Endothelial cell of umbilical vein (primary cell): ENCODE measurements around the gene PRKACB. TPM values are rescaled to one million over a fixed set of nuclear protein-coding genes. Genes with fewer than 3 reads are reported as not detected.

Source experiments
- BruUV-seq: library from RNA; stranded (reverse); fragments of 400-500 nt; replicated peaks from 2 replicates; lab custom pipeline; 2021; lab: Mats Ljungman, UMichigan
- CTCF ChIA-PET: fragments of 300-600, 350-600 bp; sonication (Branson Sonifier 250); formaldehyde crosslinking; loops from one replicate; lab custom pipeline; 2021; ENCODE audit warnings: antibody characterized with exemption, inconsistent platforms; lab: Charles Lee
- POLR2A ChIA-PET: fragments of 300-600, 350-600 bp; sonication (Branson Sonifier 250); formaldehyde crosslinking; loops from one replicate; lab custom pipeline; 2021; ENCODE audit warnings: antibody characterized with exemption, inconsistent platforms; lab: Charles Lee
- DNase-seq: peaks from one replicate; pipeline ENCODE4 v3.0.0-alpha.2; 2011; ENCODE audit warnings: low read depth, low spot score
- FAIRE-seq: peaks from 2 replicates; lab custom pipeline; 2011; peaks lifted over from hg19 to GRCh38; lab: Jason Lieb, UNC
- H2AFZ ChIP-seq: 2 replicates; pipeline ENCODE4 v1.6.0; 2012; ENCODE audit warnings: low read depth, low read length, control low read depth, inconsistent platforms
- H3K27ac ChIP-seq: 2 replicates; pipeline ENCODE4 v1.5.1; 2011; ENCODE audit warnings: low read depth, mild to moderate bottlenecking, control low read depth, low read length, moderate library complexity; ENCODE audit not compliant: insufficient read depth
- H3K27me3 ChIP-seq, 2 experiments: 2 replicates each; pipeline versions ENCODE4 v1.6.0 to v1.6.1; 2011; ENCODE audit warnings: low read length in 2 of 2, mixed read lengths in 1 of 2; ENCODE audit not compliant: control insufficient read depth in 2 of 2, insufficient read depth in 2 of 2
- H3K36me3 ChIP-seq, 2 experiments: 2 replicates in 1 of 2; 3 replicates in 1 of 2; pipeline ENCODE4 v1.5.1; 2011; ENCODE audit warnings: low read length in 2 of 2, mild to moderate bottlenecking in 1 of 2, moderate library complexity in 1 of 2; ENCODE audit not compliant: control insufficient read depth in 2 of 2, insufficient read depth in 2 of 2; ENCODE audit errors: extremely low read depth in 1 of 2
- H3K4me1 ChIP-seq: 3 replicates; pipeline ENCODE4 v1.5.1; 2011; ENCODE audit warnings: mild to moderate bottlenecking, low read length; ENCODE audit not compliant: control insufficient read depth, insufficient read depth; ENCODE audit errors: extremely low read depth
- H3K4me2 ChIP-seq: 2 replicates; pipeline ENCODE4 v1.6.1; 2011; ENCODE audit warnings: low read length, control low read depth, mixed read lengths; ENCODE audit not compliant: insufficient read depth
- H3K4me3 ChIP-seq, 3 experiments: fragments of 200-600 bp in 1 of 3; sonication (generic), shearing (Covaris generic) in 1 of 3; replicated peaks in 1 of 3; 2 replicates each; pipeline ENCODE4 v1.5.1; 2011 to 2016; ENCODE audit warnings: control low read depth in 3 of 3, low read length in 3 of 3, mild to moderate bottlenecking in 2 of 3, inconsistent platforms in 1 of 3, low read depth in 1 of 3, moderate library complexity in 1 of 3; ENCODE audit not compliant: insufficient read depth in 1 of 3
- H3K79me2 ChIP-seq: 2 replicates; pipeline ENCODE4 v1.6.0; 2012; ENCODE audit warnings: low read length, inconsistent platforms; ENCODE audit not compliant: control insufficient read depth, insufficient read depth
- H3K9ac ChIP-seq: replicated peaks from 2 replicates; pipeline ENCODE3; 2011; ENCODE audit warnings: low read length, control low read depth; ENCODE audit not compliant: insufficient read depth; ENCODE audit errors: extremely low read depth
- H3K9me1 ChIP-seq: replicated peaks from 3 replicates; pipeline ENCODE4 v1.6.0; 2011; ENCODE audit warnings: mild to moderate bottlenecking, low read length; ENCODE audit not compliant: control insufficient read depth, insufficient read depth; ENCODE audit errors: extremely low read depth
- H3K9me3 ChIP-seq: replicated peaks from 2 replicates; pipeline ENCODE4 v1.5.1; 2012; ENCODE audit warnings: low read length, inconsistent platforms; ENCODE audit not compliant: control insufficient read depth, insufficient read depth
- H4K20me1 ChIP-seq: replicated peaks from 2 replicates; pipeline ENCODE3; 2011; ENCODE audit warnings: mild to moderate bottlenecking, low read length; ENCODE audit not compliant: control insufficient read depth, insufficient read depth; ENCODE audit errors: extremely low read depth
- CTCF ChIP-seq, 2 donors: IDR thresholded peaks; 1 replicate in 1 of 2; 2 replicates in 1 of 2; pipeline ENCODE4 v1.5.1; 2011; ENCODE audit warnings: low read length in 2 of 2, mild to moderate bottlenecking in 2 of 2, moderate library complexity in 2 of 2, control low read depth in 1 of 2, inconsistent platforms in 1 of 2, low read depth in 1 of 2; ENCODE audit not compliant: insufficient read depth in 1 of 2; ENCODE audit errors: extremely low read depth in 1 of 2
- EZH2 ChIP-seq: IDR thresholded peaks from 2 replicates; pipeline ENCODE4 v1.6.1; 2012; ENCODE audit warnings: borderline replicate concordance, low read depth, mild to moderate bottlenecking, moderate library complexity, low read length, inconsistent platforms; ENCODE audit not compliant: severe bottlenecking
- FOS ChIP-seq: IDR thresholded peaks from 2 replicates; pipeline ENCODE4 v1.6.1; 2011; ENCODE audit warnings: mild to moderate bottlenecking, low read length, moderate library complexity, borderline replicate concordance; ENCODE audit not compliant: insufficient read depth
- GATA2 ChIP-seq: IDR thresholded peaks from 2 replicates; pipeline ENCODE4 v1.7.0; 2011; ENCODE audit warnings: low read depth, mild to moderate bottlenecking, moderate library complexity, mixed read lengths, low read length; ENCODE audit not compliant: insufficient read length, insufficient read depth
- JUN ChIP-seq: IDR thresholded peaks from 2 replicates; pipeline ENCODE4 v1.6.1; 2011; ENCODE audit warnings: borderline replicate concordance, low read depth; ENCODE audit not compliant: insufficient read length, insufficient read depth
- MAX ChIP-seq: IDR thresholded peaks from 2 replicates; pipeline ENCODE4 v1.6.1; 2011; ENCODE audit not compliant: insufficient read depth, insufficient read length
- MYC ChIP-seq: IDR thresholded peaks from one replicate; pipeline ENCODE4 v1.6.1; 2011; ENCODE audit warnings: mild to moderate bottlenecking, low read depth, low read length
- POLR2A ChIP-seq: IDR thresholded peaks from 2 replicates; pipeline ENCODE4 v1.6.1; 2012; ENCODE audit warnings: low read depth, mild to moderate bottlenecking, control low read depth, low read length
- POLR2AphosphoS5 ChIP-seq: IDR thresholded peaks from 2 replicates; pipeline ENCODE4 v1.6.1; 2012; ENCODE audit warnings: low read depth, mild to moderate bottlenecking, control low read depth, low read length, moderate library complexity; ENCODE audit not compliant: insufficient read depth
- dilution Hi-C: fragments of 300-500 bp; cut with MboI; formaldehyde crosslinking; loops from one replicate; pipeline ENCODE4 v1.15.0; 2019; ENCODE audit warnings: low sequenced_read_pairs; ENCODE audit not compliant: extremely low pct_ligation_motif_present
- intact Hi-C: fragments of 100-400 bp; cut with micrococcal nuclease; formaldehyde crosslinking; loops from one replicate; pipeline ENCODE4 v1.10.0; 2022
- polyA plus RNA-seq, 4 experiments: library from polyadenylated mRNA; depleted of rRNA in 3 of 4; stranded (reverse) in 3 of 4; unstranded in 1 of 4; fragments of >200 nt; gene quantifications; 2 replicates each; pipeline versions ENCODE4 v1.2.1 to v1.2.3, GENCODE V29; 2011 to 2012; ENCODE audit warnings: missing spikeins in 1 of 4
- total RNA-seq: library from RNA; stranded (reverse); gene quantifications from 2 replicates; pipeline ENCODE4 v1.2.3, GENCODE V29; 2021

The PRKACB gene
- total and polyA plus RNA-seq, 2 donors (not counting 3 experiments of a cell fraction or from before 2014, with no cell fraction given): 19.1 to 77.5 TPM

GRCh38 chr1:84135341-84135740 lies 8.7 kb upstream of the PRKACB start:
- dilution Hi-C loops (loop anchor here (25.0 kb wide), 1 partner anchor 302 kb away; no protein-coding TSS in a partner anchor), intact Hi-C loops (no loop called here)
- Histone ChIP-seq H3K36me3 (no peaks in the 10 kb centered on the region), H2AFZ (no peak overlapping the region), H3K9me1 (no peaks in the 10 kb centered on the region), H3K9ac (no peak overlapping the region), H3K27ac (no peak overlapping the region), H3K9me3 (no peaks in the 10 kb centered on the region), H3K4me3 (no peak overlapping the region), H3K79me2 (no peaks in the 10 kb centered on the region), H4K20me1 (no peaks in the 10 kb centered on the region), H3K4me2 (no peak overlapping the region), H3K4me1 (no peaks in the 10 kb centered on the region), H3K27me3 (no peaks in the 10 kb centered on the region)
- DNase-seq (no peak), FAIRE-seq (no peak)
- ChIA-PET POLR2A (no interaction called here), CTCF (interaction anchor here (0.8 to 1.6 kb wide), 10 partner anchors 8 to 637 kb away, joined by 3 to 4 read pairs (median 3); partner anchors contain the start of gene PRKACB)
- TF ChIP-seq POLR2AphosphoS5 (no peak), CTCF (IDR thresholded peaks at IDR 0.05; ENCODE audit: extremely low read depth in 1 of 2, insufficient read depth in 1 of 2, low read depth in 1 of 2, low read length in 2 of 2) (no peak), FOS (no peak), MAX (no peak), MYC (no peak), EZH2 (no peak), JUN (no peak), GATA2 (no peak), POLR2A (no peak)
- no TSS peak for BruUV-seq
